ACC112 (cell line): Measurements from ENCODE around the gene BNIP3.
A peak's percentile ranks its signal among the peaks of the same experiment; 100 is the strongest.

Experiments used
- H2AFZ ChIP-seq: fragments of 200-600 bp; sonication (generic); one replicate; pipeline ENCODE4 v1.6.0; 2017; ENCODE audit warnings: antibody characterized with exemption, low read length; ENCODE audit not compliant: unreplicated experiment
- H3K27ac ChIP-seq: fragments of 200-600 bp; sonication (generic); 2 replicates; pipeline ENCODE4 v1.5.1; 2014; ENCODE audit warnings: low read depth, mild to moderate bottlenecking, antibody characterized with exemption, low read length, moderate library complexity
- H3K27me3 ChIP-seq: fragments of 200-600 bp; sonication (generic); 2 replicates; pipeline ENCODE4 v1.6.1; 2014; ENCODE audit warnings: mild to moderate bottlenecking, antibody characterized with exemption, low read length, moderate library complexity, mixed read lengths; ENCODE audit not compliant: insufficient read depth
- H3K36me3 ChIP-seq: fragments of 200-600 bp; sonication (generic); 2 replicates; pipeline ENCODE4 v1.6.1; 2016; ENCODE audit warnings: mild to moderate bottlenecking, antibody characterized with exemption, low read length, moderate library complexity, mixed read lengths; ENCODE audit not compliant: insufficient read depth
- H3K4me1 ChIP-seq: fragments of 200-600 bp; sonication (generic); one replicate; pipeline ENCODE4 v1.6.1; 2016; ENCODE audit warnings: low read length, mixed read lengths; ENCODE audit not compliant: insufficient read depth, unreplicated experiment, control insufficient read depth
- H3K4me3 ChIP-seq: fragments of 200-600 bp; sonication (generic); 2 replicates; pipeline ENCODE4 v1.5.1; 2014; ENCODE audit warnings: mild to moderate bottlenecking, low read depth, low read length
- H3K79me2 ChIP-seq: fragments of 200-600 bp; sonication (generic); one replicate; pipeline ENCODE4 v1.6.0; 2016; ENCODE audit warnings: low read length; ENCODE audit not compliant: control insufficient read depth, unreplicated experiment, insufficient read depth

The BNIP3 gene

GRCh38 chr10:131978366-131978765, 3.4 kb downstream of the BNIP3 start:
- peaks cover 49% of the 10 kb centered on the region for H3K4me1 ChIP-seq
- H3K36me3 ChIP-seq: peaks cover 16% of the 10 kb centered on the region; the same call in 1 of the 2 replicates

GRCh38 chr10:131977323-131978096, 4.2 kb downstream of the BNIP3 start:
- Histone ChIP-seq H3K4me1 (peaks cover 49% of the 10 kb centered on the region), H3K27ac (no peak overlapping the region), H2AFZ (no peak overlapping the region), H3K4me3 (peak overlapping the region; percentile 98), H3K79me2 (peaks cover 95% of the 10 kb centered on the region), H3K36me3 (peaks cover 23% of the 10 kb centered on the region; the same call in 1 of the 2 replicates), H3K27me3 (no peaks in the 10 kb centered on the region)

More at GRCh38 chr10:131978366-131978765, 3.4 kb downstream of the BNIP3 start:
- H2AFZ ChIP-seq: no peak overlapping the region
- H3K4me3 ChIP-seq: peak overlapping the region; percentile 98
- H3K79me2 ChIP-seq: peaks cover 91% of the 10 kb centered on the region
- no peaks in the 10 kb centered on the region for H3K27me3 ChIP-seq
- no peak overlapping the region for H3K27ac ChIP-seq

DNA sequence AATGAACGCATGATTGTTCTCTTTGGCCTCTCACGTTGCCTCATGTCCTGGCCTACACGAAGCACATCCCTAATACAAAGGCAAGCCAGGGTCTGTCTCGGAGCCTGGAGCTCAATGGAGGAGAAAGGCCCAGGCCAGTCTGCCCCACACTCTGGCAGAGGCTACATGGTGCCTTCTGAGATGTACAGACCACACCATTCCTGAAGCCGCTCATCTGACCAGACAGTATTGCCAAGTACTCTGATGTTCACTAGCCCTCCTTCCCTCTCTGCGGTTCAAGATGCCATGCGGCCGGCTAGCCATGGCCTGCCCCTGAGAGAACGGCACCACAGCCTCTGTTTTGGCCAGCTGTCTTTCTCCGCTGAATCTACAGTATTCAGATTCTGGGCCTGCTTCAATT, 5.9 kb downstream of the BNIP3 start:
- H3K4me1 ChIP-seq: peaks cover 52% of the 10 kb centered on the region
- no peak overlapping the region for H3K4me3 ChIP-seq
- H3K27ac ChIP-seq: no peak overlapping the region
- peaks cover 99% of the 10 kb centered on the region for H3K79me2 ChIP-seq
- H2AFZ ChIP-seq: no peak overlapping the region
- H3K27me3 ChIP-seq: no peaks in the 10 kb centered on the region
- H3K36me3 ChIP-seq: peaks cover 37% of the 10 kb centered on the region; the same call in 1 of the 2 replicates

DNA sequence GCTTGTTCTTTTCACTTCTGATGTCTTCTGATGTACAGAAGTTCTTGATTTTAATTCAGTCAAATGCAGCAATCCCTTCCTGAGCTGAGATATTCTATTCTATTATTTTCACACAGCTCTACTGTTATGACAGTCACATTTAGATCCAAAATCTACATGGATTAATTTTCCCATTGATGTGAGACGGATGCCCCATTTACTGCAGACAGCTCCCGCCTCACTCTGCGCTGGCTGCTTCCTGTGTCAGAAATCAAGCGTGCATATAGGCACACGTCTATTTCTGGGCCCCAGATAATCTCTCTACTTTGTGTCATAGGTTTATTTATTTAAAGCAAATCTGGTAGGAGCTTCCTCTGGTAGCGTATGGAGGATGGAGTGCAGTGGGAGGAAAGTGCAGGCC, 6.7 kb downstream of the BNIP3 start:
- H3K4me3 ChIP-seq: no peak overlapping the region
- peaks cover 100% of the 10 kb centered on the region for H3K79me2 ChIP-seq
- peaks cover 44% of the 10 kb centered on the region; the same call in 1 of the 2 replicates for H3K36me3 ChIP-seq
- no peak overlapping the region for H2AFZ ChIP-seq
- no peaks in the 10 kb centered on the region for H3K27me3 ChIP-seq
- no peak overlapping the region for H3K27ac ChIP-seq
- H3K4me1 ChIP-seq: peaks cover 52% of the 10 kb centered on the region

DNA sequence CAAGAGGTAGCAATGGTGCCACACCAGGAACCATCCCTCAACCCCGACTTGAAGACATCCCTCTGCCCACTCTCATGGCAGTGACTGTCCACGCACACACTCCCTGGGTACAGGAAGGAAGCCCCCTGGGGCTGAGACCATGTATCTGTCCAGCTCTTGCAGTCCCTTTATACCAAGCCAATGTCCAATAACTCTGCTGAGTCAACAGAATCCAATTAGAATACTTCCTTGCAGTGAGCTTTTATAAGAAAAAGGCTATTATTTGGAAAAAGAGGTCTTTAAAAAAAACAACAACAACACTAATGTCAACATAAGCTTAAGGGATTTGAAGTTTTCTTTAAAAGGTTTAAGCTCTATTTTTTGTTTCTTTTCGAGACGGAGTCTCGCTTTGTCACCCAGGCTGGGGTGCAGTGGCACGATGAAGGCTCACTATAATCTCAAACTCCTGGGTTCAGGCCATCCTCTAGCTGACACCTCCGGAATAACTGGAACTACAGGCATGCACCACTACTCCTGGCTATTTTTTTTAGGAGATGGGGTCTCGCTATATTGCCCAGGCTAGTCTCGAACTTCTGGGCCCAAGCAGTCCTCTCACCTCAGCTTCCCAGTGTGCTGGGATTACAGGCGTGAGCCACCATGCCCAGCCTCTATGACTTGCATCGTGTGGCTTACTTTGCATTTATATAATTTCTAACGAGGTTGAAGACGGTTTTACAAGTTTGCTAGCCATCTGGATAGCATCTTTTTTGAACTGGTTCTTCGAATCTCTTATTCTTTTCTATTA, 7.5 kb downstream of the BNIP3 start:
- H3K4me1 ChIP-seq: peaks cover 49% of the 10 kb centered on the region
- H3K4me3 ChIP-seq: no peak overlapping the region
- peaks cover 43% of the 10 kb centered on the region; the same call in 1 of the 2 replicates for H3K36me3 ChIP-seq
- no peak overlapping the region for H2AFZ ChIP-seq
- no peak overlapping the region for H3K27ac ChIP-seq
- H3K79me2 ChIP-seq: peaks cover 95% of the 10 kb centered on the region
- no peaks in the 10 kb centered on the region for H3K27me3 ChIP-seq

- H2AFZ ChIP-seq: no peak overlapping the region
- peak overlapping the region; percentile 22; the same call in 1 of the 2 replicates for H3K4me3 ChIP-seq
- peaks cover 40% of the 10 kb centered on the region for H3K4me1 ChIP-seq
- 0 out of 2 replicates have a peak overlapping the region, but pooled peaks have one; percentile 11 for H3K27ac ChIP-seq
- H3K79me2 ChIP-seq: peaks cover 91% of the 10 kb centered on the region
- H3K36me3 ChIP-seq: peaks cover 41% of the 10 kb centered on the region
- H3K27me3 ChIP-seq: no peaks in the 10 kb centered on the region
Measured at GRCh38 chr10:131973160-131973951, 8.4 kb downstream of the BNIP3 start.

- peak overlapping the region; percentile 22; the same call in 1 of the 2 replicates for H3K4me3 ChIP-seq
- no peaks in the 10 kb centered on the region for H3K27me3 ChIP-seq
- no peak overlapping the region for H2AFZ ChIP-seq
- peaks cover 35% of the 10 kb centered on the region for H3K4me1 ChIP-seq
- 0 out of 2 replicates have a peak overlapping the region, but pooled peaks have one; percentile 11 for H3K27ac ChIP-seq
- peaks cover 83% of the 10 kb centered on the region for H3K79me2 ChIP-seq
- H3K36me3 ChIP-seq: peaks cover 47% of the 10 kb centered on the region
Measured at GRCh38 chr10:131972474-131973071, 9.2 kb downstream of the BNIP3 start.

DNA sequence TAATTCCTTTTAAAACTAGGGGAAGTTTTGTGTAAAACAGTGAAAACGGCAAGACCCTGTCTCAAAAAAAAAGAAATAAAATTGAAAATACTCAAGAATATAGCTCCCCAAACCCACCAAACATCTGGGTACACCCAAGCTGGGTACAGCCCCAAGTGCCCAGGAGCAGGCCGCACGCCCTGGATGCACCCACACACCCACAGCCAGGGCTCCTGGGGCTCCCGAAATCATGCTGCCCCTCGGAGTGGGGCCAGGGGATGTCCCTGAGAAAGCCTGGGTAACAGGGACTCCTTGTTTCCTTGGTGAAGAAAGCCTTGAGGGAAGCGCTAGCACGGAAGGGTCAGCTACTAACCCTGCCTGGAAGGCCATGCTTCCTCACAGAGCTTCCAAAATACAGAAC, 10.1 kb downstream of the BNIP3 start:
- H3K4me1 ChIP-seq: peaks cover 29% of the 10 kb centered on the region

DNA sequence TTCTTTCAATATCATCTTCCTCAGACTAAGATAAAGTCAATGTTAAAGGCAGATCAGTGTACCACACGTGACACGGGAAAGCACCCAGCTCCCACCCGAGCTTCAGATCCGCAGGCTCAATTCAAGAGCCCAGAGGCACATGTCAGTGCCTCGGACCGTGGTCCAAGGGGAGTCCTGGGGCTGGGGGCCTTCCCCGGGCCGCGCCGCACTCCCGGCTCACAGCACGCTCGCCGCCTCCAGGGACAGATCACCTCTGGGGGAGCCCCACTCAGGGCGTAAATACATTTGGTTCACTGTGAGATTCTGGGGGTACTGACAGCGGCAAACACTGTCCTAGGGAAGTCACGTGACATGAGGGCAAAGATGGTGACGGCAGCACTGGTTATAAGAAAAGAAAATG, 10.8 kb downstream of the BNIP3 start:
- Histone ChIP-seq H3K27me3 (no peaks in the 10 kb centered on the region), H3K36me3 (peaks cover 58% of the 10 kb centered on the region), H3K27ac (no peak overlapping the region), H2AFZ (no peak overlapping the region), H3K4me3 (no peak overlapping the region), H3K79me2 (peaks cover 67% of the 10 kb centered on the region), H3K4me1 (peaks cover 27% of the 10 kb centered on the region)

More for the DNA sequence above, 10.1 kb downstream of the BNIP3 start:
- Histone ChIP-seq H3K36me3 (peaks cover 52% of the 10 kb centered on the region), H3K4me3 (no peak overlapping the region), H2AFZ (no peak overlapping the region), H3K79me2 (peaks cover 74% of the 10 kb centered on the region), H3K27ac (no peak overlapping the region), H3K27me3 (no peaks in the 10 kb centered on the region)

GRCh38 chr10:131968949-131969348, 12.8 kb downstream of the BNIP3 start:
- no peak overlapping the region for H3K4me3 ChIP-seq
- peaks cover 58% of the 10 kb centered on the region for H3K36me3 ChIP-seq
- H2AFZ ChIP-seq: no peak overlapping the region
- no peaks in the 10 kb centered on the region for H3K27me3 ChIP-seq
- H3K4me1 ChIP-seq: peaks cover 17% of the 10 kb centered on the region
- no peak overlapping the region for H3K27ac ChIP-seq
- H3K79me2 ChIP-seq: peaks cover 47% of the 10 kb centered on the region
